GM12865 (cell line): ENCODE data around the gene AARS1.
"Not testable (repeated sequence)": the region's sequence is repeated elsewhere in the genome, so short reads cannot be mapped to it uniquely, and the experiment has no call there.

ENCODE experiments used
- DNase-seq: peaks from one replicate; pipeline ENCODE4 v3.0.0; 2010; ENCODE audit warnings: low read depth
- H3K4me3 ChIP-seq: 2 replicates; pipeline ENCODE4 v1.5.1; 2011; ENCODE audit warnings: mild to moderate bottlenecking, low read depth, low read length, control low read depth
- CTCF ChIP-seq: IDR thresholded peaks from 2 replicates; pipeline ENCODE4 v1.5.1; 2011; ENCODE audit warnings: low read length, control low read depth, low read depth, inconsistent platforms; ENCODE audit not compliant: insufficient read depth; ENCODE audit errors: missing control alignments

AARS1 gene

GRCh38 chr16:70267516-70267915 lies 21.8 kb downstream of the AARS1 start:
- TF ChIP-seq CTCF = peak; percentile 67
- no peak overlapping the region for H3K4me3 ChIP-seq
- peak; percentile 46 for DNase-seq

GRCh38 chr16:70259903-70260302 lies 29.4 kb downstream of the AARS1 start:
- not testable (repeated sequence) for H3K4me3 ChIP-seq, DNase-seq

GRCh38 chr16:70258946-70259345 lies 30.4 kb downstream of the AARS1 start:
- no peak overlapping the region for H3K4me3 ChIP-seq
- no peak for TF ChIP-seq CTCF
- no peak for DNase-seq

- DNase-seq = no peak
- TF ChIP-seq CTCF = no peak
- no peak overlapping the region for H3K4me3 ChIP-seq
Observed at GRCh38 chr16:70258065-70258464, 31.2 kb downstream of the AARS1 start.

GRCh38 chr16:70257391-70257790 lies 31.9 kb downstream of the AARS1 start:
- no peak overlapping the region for H3K4me3 ChIP-seq
- no peak for DNase-seq
- TF ChIP-seq CTCF = no peak

GRCh38 chr16:70255574-70255973 lies 33.7 kb downstream of the AARS1 start:
- no peak for TF ChIP-seq CTCF
- no peak overlapping the region for H3K4me3 ChIP-seq
- no peak for DNase-seq

GRCh38 chr16:70254965-70255286 lies 34.4 kb downstream of the AARS1 start:
- no peak overlapping the region for H3K4me3 ChIP-seq
- DNase-seq = no peak
- TF ChIP-seq CTCF = no peak
